Neural progenitor cell (in vitro differentiated cells): ENCODE data around the gene XIRP1. TPM values are rescaled to one million over a fixed set of nuclear protein-coding genes. Genes with fewer than 3 reads are reported as not detected.
A peak's percentile ranks its signal among the peaks of the same experiment; 100 is the strongest.

ENCODE experiments used
- DNase-seq: peaks from one replicate; pipeline ENCODE4 v3.0.0-alpha.2; 2016; ENCODE audit warnings: low spot score
- H2AFZ ChIP-seq: fragments of 200-600 bp; sonication (generic); replicated peaks from 2 replicates; pipeline ENCODE4 v1.6.1; 2016; ENCODE audit warnings: antibody characterized with exemption
- H3F3A ChIP-seq: fragments of 200-600 bp; sonication (generic); 2 replicates; pipeline ENCODE4 v1.6.1; 2016; ENCODE audit warnings: antibody characterized with exemption, low read depth
- H3K27ac ChIP-seq: fragments of 200-600 bp; sonication (generic); 2 replicates; pipeline ENCODE4 v1.5.1; 2016; ENCODE audit warnings: mild to moderate bottlenecking
- H3K27me3 ChIP-seq: fragments of 200-600 bp; sonication (generic); 2 replicates; pipeline ENCODE4 v1.6.1; 2016; ENCODE audit warnings: mild to moderate bottlenecking, moderate library complexity
- H3K36me3 ChIP-seq: fragments of 200-600 bp; sonication (generic); 2 replicates; pipeline ENCODE4 v1.5.1; 2016
- H3K4me1 ChIP-seq: fragments of 200-600 bp; sonication (generic); 2 replicates; pipeline ENCODE4 v1.6.1; 2016; ENCODE audit warnings: mixed run types
- H3K4me2 ChIP-seq: fragments of 200-600 bp; sonication (generic); 2 replicates; pipeline ENCODE4 v1.6.1; 2016
- H3K4me3 ChIP-seq: fragments of 200-600 bp; sonication (generic); 2 replicates; pipeline ENCODE4 v1.5.1; 2016
- H3K79me2 ChIP-seq: fragments of 200-600 bp; sonication (generic); 2 replicates; pipeline ENCODE4 v1.6.1; 2016; ENCODE audit warnings: low read depth
- H3K9ac ChIP-seq: fragments of 200-600 bp; sonication (generic); 2 replicates; pipeline ENCODE4 v1.6.1; 2016
- H3K9me3 ChIP-seq: fragments of 200-600 bp; sonication (generic); 2 replicates; pipeline ENCODE4 v1.5.1; 2016; ENCODE audit warnings: low read depth
- H4K20me1 ChIP-seq: fragments of 200-600 bp; sonication (generic); 2 replicates; pipeline ENCODE4 v1.6.1; 2016; ENCODE audit warnings: low read depth
- H3K27ac Mint-ChIP-seq: 3 replicates; pipeline ENCODE4 v1.8.0; 2021; ENCODE audit warnings: mixed read lengths
- H3K27me3 Mint-ChIP-seq: 2 replicates; pipeline ENCODE4 v1.8.0; 2022; ENCODE audit warnings: low read depth, mild to moderate bottlenecking, inconsistent platforms, moderate library complexity, mixed read lengths; ENCODE audit not compliant: insufficient read depth
- H3K36me3 Mint-ChIP-seq: 3 replicates; pipeline ENCODE4 v1.8.0; 2021; ENCODE audit warnings: mixed read lengths
- H3K4me1 Mint-ChIP-seq: 3 replicates; pipeline ENCODE4 v1.8.0; 2021; ENCODE audit warnings: mixed read lengths
- H3K4me3 Mint-ChIP-seq: 3 replicates; pipeline ENCODE4 v1.8.0; 2021; ENCODE audit warnings: mild to moderate bottlenecking, moderate library complexity, mixed read lengths
- H3K9me3 Mint-ChIP-seq: 3 replicates; pipeline ENCODE4 v1.8.0; 2020; ENCODE audit warnings: mixed read lengths
- EZH2 ChIP-seq: fragments of 200-600 bp; sonication (generic); IDR thresholded peaks from 2 replicates; pipeline ENCODE4 v1.6.1; 2017; ENCODE audit warnings: antibody characterized with exemption, mild to moderate bottlenecking, moderate library complexity
- EZH2phosphoT487 ChIP-seq: fragments of 200-600 bp; sonication (generic); IDR thresholded peaks from 2 replicates; pipeline ENCODE4 v1.6.1; 2017; ENCODE audit warnings: antibody characterized with exemption
- total RNA-seq: library from RNA; depleted of rRNA; stranded (reverse); fragments of >200 nt; gene quantifications from 2 replicates; pipeline ENCODE4 v1.2.3, GENCODE V29; 2015; ENCODE audit warnings: low replicate concordance
- TF ChIP-seq, protein P1 (sequence below): fragments of 200-600 bp; sonication (generic); IDR thresholded peaks from 2 replicates; pipeline ENCODE4 v1.5.1; 2017; ENCODE audit warnings: antibody characterized with exemption, mild to moderate bottlenecking

XIRP1 gene
- total RNA-seq, 1 donor from 2014 or later = not detected

DNA sequence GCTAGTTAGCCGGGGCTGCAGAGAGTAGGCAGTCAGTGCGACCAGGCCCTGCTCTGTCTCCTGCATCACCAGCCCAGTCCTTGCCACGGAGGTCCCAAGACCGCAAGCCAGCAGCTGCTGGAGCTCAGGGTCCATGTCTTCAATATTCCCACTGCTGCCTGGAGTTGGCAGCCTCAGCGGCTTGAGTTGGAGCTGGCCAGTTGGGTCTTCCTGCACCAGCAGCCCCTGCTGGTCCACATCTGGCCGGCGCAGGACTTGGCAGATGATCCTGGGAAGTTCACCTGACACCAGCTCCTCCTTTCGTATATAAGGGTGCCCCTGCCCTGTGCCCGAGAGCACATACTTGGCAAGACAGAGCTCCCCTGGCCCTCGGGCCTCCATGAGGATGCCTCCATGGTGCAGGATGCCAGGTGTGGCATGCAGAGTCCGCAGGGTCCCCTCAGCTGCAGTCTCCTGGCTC, 5.7 kb downstream of the XIRP1 start:
- no peak overlapping the region for H3K27ac ChIP-seq
- DNase-seq = no peak
- no peaks in the 10 kb centered on the region for H3K4me1 ChIP-seq
- no peaks in the 10 kb centered on the region for H3K27me3 ChIP-seq
- H3K4me2 ChIP-seq = no peak overlapping the region
- H3K4me3 ChIP-seq = no peak overlapping the region
- no peaks in the 10 kb centered on the region for H3K9me3 ChIP-seq
- H3K36me3 ChIP-seq = no peaks in the 10 kb centered on the region
- H3F3A ChIP-seq = peaks cover 3% of the 10 kb centered on the region
- no peak overlapping the region for H3K4me3 Mint-ChIP-seq
- peaks cover 11% of the 10 kb centered on the region for H3K27me3 Mint-ChIP-seq
- H3K4me1 Mint-ChIP-seq = peaks cover 17% of the 10 kb centered on the region
- H3K9me3 Mint-ChIP-seq = no peaks in the 10 kb centered on the region
- no peak overlapping the region for H3K27ac Mint-ChIP-seq
- no peak overlapping the region for H3K9ac ChIP-seq
- no peaks in the 10 kb centered on the region for H3K79me2 ChIP-seq
- no peaks in the 10 kb centered on the region for H3K36me3 Mint-ChIP-seq
- TF ChIP-seq, protein P1, sequence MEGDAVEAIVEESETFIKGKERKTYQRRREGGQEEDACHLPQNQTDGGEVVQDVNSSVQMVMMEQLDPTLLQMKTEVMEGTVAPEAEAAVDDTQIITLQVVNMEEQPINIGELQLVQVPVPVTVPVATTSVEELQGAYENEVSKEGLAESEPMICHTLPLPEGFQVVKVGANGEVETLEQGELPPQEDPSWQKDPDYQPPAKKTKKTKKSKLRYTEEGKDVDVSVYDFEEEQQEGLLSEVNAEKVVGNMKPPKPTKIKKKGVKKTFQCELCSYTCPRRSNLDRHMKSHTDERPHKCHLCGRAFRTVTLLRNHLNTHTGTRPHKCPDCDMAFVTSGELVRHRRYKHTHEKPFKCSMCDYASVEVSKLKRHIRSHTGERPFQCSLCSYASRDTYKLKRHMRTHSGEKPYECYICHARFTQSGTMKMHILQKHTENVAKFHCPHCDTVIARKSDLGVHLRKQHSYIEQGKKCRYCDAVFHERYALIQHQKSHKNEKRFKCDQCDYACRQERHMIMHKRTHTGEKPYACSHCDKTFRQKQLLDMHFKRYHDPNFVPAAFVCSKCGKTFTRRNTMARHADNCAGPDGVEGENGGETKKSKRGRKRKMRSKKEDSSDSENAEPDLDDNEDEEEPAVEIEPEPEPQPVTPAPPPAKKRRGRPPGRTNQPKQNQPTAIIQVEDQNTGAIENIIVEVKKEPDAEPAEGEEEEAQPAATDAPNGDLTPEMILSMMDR = no peak
- TF ChIP-seq EZH2phosphoT487 = no peak
- TF ChIP-seq EZH2 = no peak
- no peak overlapping the region for H2AFZ ChIP-seq
- H4K20me1 ChIP-seq = no peaks in the 10 kb centered on the region

DNA sequence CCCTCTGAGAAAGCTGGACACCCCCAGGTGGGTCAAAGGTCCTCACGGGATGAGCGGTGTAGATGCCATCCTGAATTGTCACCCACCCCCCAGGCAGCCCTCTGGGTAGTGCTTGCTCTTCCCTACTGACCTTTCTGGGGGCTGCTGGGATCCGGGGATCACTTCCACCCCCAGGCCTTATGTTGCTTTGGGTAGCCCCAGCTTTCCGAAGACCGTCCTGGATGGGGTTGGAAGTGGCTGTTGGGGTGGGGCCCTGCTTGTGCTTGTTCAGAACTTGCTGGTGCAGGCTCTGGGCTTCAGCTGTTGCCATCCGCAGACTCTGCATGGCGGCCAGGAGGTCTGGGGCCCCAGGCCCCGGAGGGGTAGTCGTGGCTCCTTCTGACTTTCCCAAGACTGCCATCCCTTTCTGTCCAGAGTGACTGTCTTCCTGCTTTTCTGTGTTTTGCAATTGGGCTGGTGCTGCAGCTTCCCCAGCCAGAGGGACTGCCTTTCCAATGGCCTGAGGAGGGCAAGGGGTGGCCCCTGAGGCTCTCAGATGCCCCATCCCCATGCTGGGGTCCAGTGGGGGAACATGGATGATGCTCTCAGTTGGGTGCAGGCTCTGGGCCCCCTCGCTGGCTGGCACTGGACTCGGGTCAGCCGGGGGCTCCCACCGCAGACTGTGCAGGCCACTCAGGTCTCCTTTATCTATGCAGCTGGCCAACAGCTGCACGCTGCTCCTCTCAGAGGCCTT, 6.3 kb downstream of the XIRP1 start:
- Mint-ChIP-seq H3K27ac (no peak overlapping the region), H3K4me1 (peaks cover 19% of the 10 kb centered on the region), H3K27me3 (peaks cover 7% of the 10 kb centered on the region), H3K9me3 (no peaks in the 10 kb centered on the region), H3K4me3 (no peak overlapping the region), H3K36me3 (no peaks in the 10 kb centered on the region)
- H3K4me2 ChIP-seq = no peak overlapping the region
- no peaks in the 10 kb centered on the region for H3K27me3 ChIP-seq
- no peaks in the 10 kb centered on the region for H3K79me2 ChIP-seq
- peaks cover 9% of the 10 kb centered on the region for H3F3A ChIP-seq
- H3K9me3 ChIP-seq = no peaks in the 10 kb centered on the region
- TF ChIP-seq EZH2 = no peak
- TF ChIP-seq, protein P1 = no peak
- no peak for TF ChIP-seq EZH2phosphoT487
- H3K27ac ChIP-seq = no peak overlapping the region
- H3K4me1 ChIP-seq = no peaks in the 10 kb centered on the region
- H3K9ac ChIP-seq = no peak overlapping the region
- no peak overlapping the region for H2AFZ ChIP-seq
- H4K20me1 ChIP-seq = no peaks in the 10 kb centered on the region
- no peak overlapping the region for H3K4me3 ChIP-seq
- no peaks in the 10 kb centered on the region for H3K36me3 ChIP-seq
- no peak for DNase-seq

DNA sequence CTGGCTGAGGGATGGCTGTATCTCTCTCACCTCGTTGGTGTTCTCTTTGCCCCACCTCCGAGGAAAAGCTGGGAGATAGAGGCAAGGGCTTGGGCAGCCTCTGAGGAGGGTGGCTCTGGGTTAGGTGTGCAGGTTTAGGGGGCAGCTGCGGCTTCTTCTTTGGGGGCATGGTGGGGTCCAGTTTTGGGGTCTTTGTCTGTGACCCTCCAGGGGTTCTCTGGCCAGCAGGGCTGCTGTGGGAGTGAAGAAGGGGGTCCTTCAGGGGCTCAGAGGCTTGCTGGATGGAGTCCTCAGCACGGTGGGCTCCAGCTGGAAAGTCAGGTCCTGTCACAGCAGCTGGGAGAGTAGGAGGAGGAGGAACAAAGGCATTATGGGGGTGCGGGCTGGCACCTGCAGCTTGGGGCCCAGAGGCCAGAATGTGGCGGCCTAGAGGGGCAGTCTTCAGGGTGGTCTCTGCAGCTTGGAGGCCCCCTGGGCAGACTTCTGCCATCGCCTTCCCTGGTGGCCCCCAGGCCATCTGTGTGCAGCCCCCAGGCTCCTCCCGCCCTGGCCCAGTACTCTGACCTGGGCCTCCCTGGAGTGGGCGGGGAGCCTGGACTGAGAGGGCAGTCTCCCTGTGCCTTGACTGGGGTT, 7.0 kb downstream of the XIRP1 start:
- Histone ChIP-seq H2AFZ (no peak overlapping the region), H4K20me1 (no peaks in the 10 kb centered on the region), H3K9ac (no peak overlapping the region), H3K9me3 (no peaks in the 10 kb centered on the region), H3K4me1 (peaks cover 1% of the 10 kb centered on the region), H3F3A (peaks cover 13% of the 10 kb centered on the region), H3K4me3 (no peak overlapping the region), H3K79me2 (no peaks in the 10 kb centered on the region), H3K36me3 (no peaks in the 10 kb centered on the region), H3K27me3 (no peaks in the 10 kb centered on the region), H3K4me2 (no peak overlapping the region), H3K27ac (no peak overlapping the region)
- TF ChIP-seq EZH2phosphoT487 (no peak), EZH2 (no peak)
- TF ChIP-seq, protein P1 = no peak
- Mint-ChIP-seq H3K4me3 (no peak overlapping the region), H3K27me3 (peaks cover 7% of the 10 kb centered on the region), H3K27ac (peak overlapping the region; percentile 72), H3K4me1 (peaks cover 20% of the 10 kb centered on the region), H3K9me3 (no peaks in the 10 kb centered on the region), H3K36me3 (no peaks in the 10 kb centered on the region)
- DNase-seq = no peak
